Stimulated activated CD8-positive, alpha-beta memory T cell treated with anti-CD3 and anti-CD28 coated beads, Interleukin-7, amount 100 ng/mL, for 1 hour (primary cell): ENCODE data around the gene HSPA8.
A peak's percentile ranks its signal among the peaks of the same experiment; 100 is the strongest.
"Not testable (repeated sequence)": the region's sequence is repeated elsewhere in the genome, so short reads cannot be mapped to it uniquely, and the experiment has no call there.

Experiments used
- DNase-seq, 2 donors: peaks; one replicate each; pipeline ENCODE4 v3.0.0-alpha.2; 2020; ENCODE audit warnings: low read depth in 2 of 2

HSPA8 gene

DNA sequence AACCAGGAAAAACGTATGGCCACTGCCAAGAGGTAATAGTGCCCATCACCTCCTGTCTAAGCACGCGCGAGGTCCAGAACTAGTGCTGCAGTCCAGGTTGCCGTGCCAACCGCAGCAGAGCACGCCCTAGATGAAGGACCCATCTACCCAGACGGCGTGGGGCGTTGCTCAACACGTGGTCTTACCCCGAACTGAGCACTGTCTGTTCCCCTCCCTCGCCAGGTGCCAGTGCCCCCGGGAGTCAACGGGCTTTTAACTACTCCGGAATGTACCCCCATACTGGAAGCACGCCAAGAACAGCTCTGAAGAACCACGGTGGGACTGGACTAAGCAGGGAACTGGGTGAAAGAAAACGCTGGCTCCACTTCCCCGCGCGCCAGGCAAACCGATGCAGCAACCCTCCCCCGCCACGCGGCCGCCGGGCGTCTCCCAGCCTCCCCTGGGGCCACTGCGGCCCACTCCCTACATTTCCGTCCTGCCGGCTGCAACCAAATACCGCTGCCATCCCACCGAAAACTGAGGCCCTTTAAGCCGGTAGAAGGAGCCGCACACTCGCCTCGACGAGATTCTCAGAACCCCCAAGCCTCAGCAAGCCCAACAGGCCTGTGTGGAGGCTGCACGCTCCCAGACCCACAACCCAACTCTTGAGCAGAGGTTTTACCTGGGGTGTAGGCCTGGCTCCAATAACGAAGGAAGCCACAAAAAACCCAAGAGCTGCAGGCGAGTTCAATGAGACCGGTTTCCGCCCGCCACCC is at the start of gene HSPA8:
TSS of gene HSPA8 (minus strand) at position 734 of the 755 bp plus-strand sequence. CDS start 812 bp downstream, outside the sequence.
- DNase-seq: peak; percentile 30 to 32

DNA sequence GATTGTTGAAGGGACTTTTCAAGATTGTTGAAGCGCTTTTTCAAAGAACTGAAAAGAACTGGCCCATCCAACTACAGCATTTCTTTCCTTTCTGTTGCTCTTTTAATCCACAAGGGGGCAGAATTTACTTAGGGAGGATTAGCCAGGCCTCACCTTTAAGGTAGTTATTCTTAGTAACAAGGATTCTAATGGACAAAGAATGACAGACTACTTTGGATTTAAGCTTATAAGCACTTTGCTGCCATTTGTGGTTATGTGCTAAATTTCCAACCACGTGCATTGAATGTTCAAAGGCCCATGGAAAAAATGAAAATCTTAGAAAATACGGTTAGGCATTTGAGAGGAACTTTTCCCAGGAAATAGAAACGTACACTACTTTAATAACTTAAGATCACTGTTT is 49.5 kb upstream of the HSPA8 start:
- DNase-seq: no peak

DNA sequence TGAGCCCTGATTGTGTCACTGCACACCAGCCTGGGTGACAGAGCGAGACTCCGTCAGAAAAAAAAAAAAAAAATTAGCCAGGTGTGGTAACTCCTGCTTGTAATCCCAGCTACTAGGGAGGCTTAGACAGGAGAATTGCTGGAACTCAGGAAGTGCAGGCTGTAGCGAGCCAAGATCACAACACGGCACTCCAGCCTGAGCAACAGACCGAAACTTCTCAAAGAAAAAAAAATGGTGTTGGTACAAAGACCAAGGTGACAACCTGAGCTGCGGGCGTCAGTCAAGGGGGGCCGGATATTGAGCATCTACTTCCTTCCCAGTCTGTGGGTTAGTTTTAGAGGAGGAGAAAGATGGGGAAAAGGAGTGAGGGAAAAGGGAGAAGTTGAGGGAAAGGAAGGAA is 48.5 kb upstream of the HSPA8 start:
- DNase-seq: no peak

DNA sequence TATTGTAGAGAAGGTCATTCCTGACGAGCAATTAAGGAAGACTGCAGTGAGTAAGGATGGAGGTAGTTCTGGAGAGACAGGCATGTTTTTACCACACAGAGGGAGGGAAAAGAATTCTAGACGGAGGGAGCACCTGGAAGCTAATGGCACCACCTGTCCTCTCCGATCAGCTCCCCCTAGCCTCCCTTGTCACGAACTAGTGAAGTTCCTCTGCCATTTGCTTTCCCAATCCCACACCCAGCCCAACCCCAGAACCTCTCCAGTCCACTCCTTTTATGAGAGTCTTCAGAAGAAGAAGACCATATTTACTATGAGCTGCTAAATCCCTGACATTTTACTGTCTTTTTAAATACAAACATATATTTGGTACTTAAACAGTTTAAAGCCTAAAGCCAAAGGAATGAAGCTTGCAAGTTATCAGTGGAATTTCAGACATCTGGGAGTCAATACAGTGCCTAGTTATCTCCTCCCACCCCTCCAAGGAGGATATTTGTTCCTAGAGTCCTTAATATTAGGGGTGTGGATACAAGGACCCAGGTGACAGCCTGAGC is 46.1 kb upstream of the HSPA8 start:
- DNase-seq: no peak

DNA sequence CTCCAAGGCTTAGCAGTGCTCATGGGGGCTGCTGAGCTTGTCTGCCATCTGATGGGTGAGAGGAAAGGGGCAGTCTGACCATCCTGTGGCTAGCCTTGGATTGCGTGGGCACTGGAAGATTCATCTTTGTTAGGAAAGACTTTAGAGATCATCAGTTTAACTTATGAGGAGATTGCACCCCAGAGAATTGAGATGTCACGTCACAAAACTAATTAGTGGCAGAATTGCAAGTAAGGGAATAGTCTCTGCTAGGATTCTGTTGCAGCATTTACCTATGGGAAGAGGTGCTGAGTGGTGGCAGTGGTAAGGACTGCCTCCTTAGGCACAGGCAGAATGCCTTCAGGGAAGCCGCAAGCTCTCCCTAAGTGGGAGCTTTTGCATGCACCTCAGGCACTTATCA is 42.8 kb upstream of the HSPA8 start:
- DNase-seq: no peak

DNA sequence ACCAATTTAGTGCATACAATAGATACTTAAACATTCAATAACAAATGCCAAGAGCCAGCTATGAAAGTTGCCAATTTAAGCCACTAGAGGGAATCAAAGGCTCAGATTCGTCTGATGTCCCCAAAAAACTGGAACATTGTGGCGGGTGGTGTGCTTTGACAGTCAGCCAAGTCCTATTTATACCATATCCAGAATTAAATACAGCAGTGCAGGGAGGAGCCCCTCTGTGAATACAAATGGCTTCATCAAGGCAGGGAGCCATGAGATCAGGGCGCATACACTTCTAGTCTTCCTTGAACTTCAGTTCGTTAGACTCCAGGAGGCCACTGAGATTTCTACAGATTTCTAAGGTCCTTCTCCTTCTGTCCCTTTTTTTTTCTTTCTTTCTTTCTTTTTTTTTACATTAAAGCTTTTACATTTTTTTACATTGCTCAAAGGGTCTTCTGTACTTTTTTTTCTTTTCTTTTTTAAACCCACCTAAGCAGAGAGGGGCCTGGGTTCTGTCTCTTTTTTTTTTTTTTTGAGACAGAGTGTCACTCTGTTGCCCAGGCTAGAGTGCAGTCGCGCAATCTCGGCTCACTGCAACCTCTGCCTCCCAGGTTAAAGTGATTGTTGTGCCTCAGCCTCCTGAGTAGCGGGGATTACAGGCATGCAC is 41.5 kb upstream of the HSPA8 start:
- DNase-seq: no peak

DNA sequence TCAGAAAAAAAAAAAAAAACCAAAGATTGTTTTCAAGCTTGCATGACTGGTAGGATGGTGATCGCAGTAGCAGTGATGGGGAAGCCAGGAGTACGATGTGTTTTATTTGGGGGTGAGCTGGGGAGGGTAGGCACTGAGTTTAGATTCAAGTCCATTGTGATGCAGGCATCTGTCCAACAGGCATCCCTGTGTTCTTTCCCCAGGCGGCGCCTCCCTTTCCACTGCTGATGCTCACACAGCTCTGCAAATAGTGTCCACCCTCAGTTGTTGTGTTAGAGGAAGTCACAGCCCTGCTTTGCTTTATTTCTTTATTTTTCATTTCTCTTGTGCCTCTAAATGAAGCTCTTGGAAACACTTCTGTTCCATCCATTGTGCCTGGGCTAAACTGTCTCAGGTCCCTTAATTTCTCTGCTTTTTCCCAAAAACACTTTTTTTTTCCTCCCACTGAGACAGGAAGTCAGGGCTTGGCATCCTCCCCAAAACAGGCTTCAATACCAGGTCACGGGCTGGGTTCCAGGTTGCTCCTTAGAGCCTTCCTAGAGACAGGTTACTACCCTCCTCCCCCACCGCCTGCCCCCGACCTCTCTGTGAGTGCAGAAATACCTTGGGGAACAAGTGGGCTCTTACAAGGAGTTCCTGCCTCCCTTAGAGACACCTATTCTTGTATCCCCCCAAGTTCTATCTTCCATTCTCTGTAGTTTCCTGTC is 38.6 kb upstream of the HSPA8 start:
- DNase-seq: no peak

DNA sequence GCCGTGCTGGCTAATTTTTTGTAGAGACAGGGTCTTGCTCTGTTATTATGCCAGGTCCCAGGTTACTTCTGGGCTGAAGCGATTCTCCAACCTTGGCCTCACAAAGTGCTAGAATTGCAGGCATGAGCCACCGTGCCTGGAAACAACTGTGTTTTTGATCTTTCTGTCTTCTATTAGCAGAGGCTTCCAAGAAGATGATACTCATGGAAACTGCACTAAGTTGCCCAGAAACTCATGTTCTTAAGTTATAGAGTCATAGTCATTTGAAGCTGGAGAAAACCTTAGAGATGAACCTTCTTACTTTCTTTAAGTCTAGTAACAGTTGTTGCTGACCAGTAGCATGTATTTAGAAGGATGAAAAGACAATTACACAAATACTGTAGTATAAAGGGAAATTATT is 37.1 kb upstream of the HSPA8 start:
- DNase-seq: no peak

DNA sequence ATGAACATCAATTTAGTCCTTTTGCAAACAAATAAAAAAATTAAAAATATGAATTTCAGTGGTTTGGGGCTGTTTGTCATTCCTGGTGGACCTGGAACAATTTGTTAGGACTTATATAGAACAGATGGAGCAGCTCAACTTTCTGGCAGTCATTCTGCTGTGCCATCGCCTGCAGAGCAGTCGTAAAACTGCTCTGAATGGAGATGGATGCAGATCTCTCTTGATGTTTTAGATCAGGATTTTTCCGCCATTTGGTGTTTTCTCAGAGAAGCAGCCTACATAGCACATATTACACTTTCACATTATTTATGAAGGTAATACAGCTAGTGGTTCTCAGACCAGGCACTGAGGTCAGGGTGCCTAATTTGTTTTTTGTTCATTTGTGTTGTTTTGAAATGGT is 31.8 kb upstream of the HSPA8 start:
- no peak for DNase-seq

DNA sequence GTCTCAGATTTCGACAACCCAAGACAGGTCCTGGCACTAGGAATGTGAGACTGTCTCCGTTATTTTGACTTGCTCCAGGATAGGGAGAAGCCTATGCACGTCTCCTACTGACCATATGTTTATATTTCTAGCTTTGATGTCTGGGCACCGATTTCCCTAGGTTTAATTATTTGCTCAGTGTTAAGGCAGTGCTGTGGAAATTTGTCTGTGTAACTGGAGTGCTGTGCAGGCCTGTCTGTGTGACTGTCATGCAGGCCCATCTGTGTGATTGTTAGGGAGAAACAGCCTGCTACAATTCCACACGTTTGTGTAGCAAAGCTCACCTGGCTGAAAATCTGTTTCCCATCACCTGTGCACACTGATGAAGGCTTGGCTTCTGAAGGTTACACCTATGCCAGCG is 29.6 kb upstream of the HSPA8 start:
- no peak for DNase-seq

DNA sequence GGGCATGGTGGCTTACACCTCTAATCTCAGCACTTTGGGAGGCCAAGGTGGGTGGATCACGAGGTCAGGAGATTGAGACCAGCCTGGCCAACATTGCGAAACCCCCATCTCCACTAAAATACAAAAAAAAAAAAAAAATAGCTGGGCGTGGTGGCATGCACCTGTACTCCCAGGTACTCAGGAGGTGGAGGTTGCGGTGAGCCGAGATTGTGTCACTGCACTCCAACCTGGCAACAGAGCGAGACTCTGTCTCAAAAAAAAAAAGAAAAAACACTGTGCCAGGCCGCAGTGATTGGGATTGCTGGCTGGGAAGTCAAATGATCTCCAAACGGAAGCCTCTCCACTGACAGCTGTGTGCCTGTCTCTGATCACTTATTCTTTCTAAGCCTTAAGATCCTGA is 28.2 kb upstream of the HSPA8 start:
- not testable (repeated sequence) for DNase-seq

DNA sequence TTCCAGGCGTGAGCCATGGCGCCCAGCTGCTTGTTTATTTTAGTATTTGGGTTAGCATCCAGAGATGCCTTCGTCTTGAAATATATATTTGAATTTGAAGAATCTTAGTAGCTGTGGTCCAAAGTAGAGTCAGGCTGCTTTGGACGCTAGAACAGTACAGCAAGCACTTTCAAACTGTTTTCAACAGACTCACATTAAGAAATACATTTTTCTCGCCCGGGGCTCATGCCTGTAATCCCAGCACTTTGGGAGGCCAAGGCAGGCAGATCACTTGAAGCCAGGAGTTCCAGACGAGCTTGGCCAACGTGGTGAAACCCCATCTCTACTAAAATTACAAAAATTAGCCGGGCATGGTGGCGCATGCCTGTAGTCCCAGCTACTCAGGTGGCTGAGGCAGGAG is 27.0 kb upstream of the HSPA8 start:
- not testable (repeated sequence) for DNase-seq

DNA sequence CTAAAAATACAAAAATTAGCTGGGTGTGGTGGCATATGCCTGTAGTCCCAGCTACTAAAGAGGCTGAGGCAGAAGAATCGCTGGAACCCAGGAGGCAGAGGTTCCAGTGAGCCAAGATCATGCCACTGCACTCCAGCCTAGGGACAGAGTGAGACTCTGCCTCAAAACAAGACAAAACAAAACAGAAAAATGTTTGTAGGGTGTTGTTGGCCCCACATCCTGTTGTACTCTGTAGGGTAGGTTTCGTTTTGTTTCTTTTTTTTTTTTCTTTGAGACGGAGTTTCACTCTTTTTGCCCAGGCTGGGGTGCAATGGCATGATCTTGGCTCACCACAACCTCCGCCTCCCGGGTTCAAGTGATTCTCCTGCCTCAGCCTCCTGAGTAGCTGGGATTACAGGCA is 25.7 kb upstream of the HSPA8 start:
- DNase-seq: not testable (repeated sequence)

DNA sequence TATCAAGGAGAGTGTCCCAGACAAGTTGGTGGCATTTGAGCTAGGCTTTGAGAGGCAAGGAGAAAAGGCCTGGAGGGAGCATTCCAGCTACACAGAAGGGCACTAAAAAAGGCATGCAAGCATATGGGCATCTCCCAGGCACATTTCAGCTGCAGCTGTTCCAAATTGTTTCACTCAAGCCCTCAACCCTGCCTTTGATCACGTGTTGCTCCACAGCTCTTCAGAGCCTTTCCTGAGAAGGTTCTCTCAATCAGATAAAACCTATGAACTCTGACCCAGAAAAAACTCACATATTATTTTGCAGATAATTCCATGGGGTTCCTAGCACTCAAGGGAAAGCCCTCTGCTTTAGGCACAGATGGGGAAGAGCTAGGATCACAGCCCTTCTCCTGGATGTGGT is 24.4 kb upstream of the HSPA8 start:
- no peak for DNase-seq

DNA sequence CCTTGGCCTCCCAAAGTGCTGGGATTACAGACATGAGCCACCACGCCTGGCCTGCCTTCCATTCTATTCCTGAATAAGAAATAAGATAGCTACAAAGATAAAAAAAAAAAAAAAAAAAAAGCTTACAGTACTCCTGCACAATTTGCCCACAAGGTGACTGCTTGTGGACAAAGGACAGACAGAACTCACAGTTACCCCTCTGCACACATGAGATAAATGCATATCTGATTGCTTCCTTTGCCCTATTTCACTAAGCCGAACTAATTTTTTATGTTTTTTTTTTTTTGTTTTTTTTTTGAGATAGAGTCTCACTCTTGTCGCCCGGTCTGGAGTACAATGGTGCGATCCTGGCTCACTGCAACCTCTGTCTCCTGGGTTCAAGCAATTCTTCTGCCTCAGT is 23.6 kb upstream of the HSPA8 start:
- DNase-seq: no peak

DNA sequence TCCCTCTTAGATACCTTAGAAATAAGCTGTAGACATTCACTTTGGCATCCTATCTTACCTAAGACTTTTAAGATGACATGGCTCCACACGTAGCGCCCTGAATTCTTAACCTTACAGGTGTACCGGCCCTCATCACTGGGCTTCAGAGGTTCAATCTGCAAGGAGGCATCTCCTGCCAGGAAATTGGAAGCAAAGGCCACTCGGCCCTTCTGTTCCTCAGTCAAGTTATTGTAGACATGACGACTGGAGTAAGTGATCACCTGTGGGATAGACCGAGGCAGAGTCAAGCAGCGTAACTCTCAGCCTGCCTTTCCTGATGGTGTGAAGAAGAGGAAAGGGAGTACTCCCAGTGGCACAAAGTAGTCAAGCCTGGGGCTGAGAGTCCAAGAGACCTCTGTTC is 22.5 kb upstream of the HSPA8 start:
- no peak for DNase-seq

DNA sequence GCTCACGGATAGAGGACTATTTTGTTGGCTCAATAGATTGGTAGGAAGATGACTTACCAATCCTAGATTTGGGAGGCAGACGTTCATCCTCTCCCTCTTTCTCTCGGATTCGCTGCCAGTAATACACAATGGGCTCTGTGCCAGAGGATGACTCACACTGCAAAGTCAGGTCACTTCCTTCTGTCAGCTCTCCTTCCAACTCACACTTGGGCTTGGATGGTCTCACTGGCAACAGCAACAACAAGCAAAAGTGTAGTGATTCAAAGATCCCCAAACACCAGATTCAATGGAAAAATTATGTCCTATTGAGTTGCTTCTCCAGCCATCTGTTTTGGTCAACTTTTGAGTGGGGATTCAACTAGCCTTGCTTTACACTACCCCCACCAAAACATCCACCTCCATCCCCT is 21.7 kb upstream of the HSPA8 start:
- no peak for DNase-seq

DNA sequence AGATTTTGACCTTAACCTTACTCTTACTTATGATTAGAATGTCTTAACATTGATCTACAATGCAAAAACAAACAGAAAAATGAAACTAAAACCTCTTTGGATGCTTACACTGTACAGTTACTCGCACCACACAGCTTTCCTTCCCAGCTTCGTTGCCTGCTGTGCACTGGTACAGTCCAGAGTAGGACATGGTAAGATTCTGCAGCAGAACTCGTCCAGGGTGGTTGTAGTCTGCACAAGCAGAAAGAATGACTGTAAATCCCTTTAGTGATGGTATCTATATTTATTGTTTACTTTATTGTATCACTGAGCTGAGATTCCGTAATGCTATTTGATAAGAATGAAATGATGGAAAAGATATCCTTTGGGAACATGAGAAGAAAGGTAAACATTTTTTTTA is 21.0 kb upstream of the HSPA8 start:
- DNase-seq: no peak

DNA sequence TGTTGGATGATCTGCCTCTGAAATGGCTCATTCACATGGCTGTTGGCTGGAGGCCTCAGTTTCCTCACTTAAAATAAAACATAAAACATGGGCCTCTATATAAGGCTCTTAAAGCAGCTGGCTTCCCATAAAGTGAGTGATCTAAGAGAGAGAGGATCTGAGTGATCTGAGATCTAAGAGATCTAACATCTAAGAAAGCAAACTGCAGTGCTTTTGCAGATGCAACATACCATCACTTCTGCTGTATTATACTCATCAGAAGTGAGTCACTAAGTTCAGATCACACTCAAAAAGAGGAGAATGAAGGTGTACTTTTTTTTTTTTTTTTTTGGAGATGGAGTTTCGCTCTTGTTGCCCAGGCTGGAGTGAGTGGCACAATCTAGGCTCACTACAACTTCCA is 18.1 kb upstream of the HSPA8 start:
- DNase-seq: no peak

DNA sequence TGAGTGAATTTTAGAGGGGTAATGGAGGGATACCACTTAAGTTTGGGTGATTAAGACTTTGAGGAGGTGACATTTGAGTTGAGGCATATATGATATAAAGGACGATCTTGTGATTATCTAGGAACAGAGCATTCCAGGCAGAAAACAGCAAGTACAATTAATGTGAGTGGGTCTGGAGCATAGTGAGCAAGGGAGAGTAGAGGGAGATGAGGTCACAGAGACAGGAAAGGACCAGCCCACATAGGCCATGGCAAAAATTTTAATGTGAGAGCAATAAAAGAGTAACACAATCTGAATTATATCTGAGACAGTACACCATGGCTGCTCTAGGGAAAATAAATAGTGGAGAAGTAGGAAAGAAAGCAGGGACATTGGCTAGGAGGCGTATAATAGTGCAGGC is 14.5 kb upstream of the HSPA8 start:
- no peak for DNase-seq

DNA sequence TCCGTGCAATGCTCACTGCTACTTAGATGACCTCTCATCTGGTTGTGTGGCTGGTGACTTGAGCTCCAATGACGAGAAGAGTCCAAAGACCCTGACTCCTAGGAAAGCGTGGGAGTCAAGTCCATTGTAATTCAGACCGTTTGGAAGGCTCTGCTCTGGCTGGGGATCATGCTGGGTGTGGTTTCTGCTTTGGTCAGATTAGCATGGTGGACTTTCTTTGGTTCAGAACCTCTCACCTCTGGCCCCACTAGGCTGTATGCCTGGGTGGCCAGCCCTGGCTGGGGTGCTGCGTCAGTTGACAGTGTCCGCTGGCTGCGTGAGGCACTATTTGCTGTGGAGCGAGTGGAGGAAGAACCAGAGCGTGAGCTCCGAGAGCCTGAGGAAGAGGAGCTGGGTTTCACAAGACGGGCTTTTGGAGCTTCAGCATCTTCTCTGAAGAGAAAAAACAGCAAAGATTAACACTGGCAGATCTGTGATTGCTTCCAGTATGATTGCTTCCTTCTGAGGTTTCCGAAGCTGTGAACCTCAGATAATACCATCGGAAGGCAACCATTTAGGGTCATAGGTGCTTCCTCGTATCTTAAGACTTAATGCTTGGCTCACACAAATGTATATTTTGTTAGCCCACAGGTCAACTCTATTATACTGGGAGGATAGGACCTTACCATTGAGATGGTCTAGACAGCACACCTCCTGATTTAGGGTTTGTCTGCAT is 11.6 kb upstream of the HSPA8 start:
- no peak for DNase-seq

DNA sequence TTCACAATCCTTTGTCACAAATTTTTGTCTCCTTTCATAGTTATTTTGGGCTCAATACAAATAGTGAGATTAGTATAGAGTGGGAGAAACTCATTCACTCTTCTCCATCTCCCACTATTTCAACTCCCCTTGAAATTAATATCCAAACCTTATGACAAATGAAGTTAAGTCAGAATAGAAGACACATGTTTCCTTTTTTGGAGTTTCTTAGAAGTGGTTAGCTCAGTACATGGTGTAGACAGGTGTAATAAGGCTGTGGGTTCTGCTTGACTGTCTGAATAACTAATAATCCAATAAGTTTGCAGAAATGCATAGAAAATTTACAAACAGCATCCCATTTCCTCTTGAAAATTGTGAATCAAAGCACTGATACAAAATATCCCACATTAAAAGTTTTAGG is 10.8 kb upstream of the HSPA8 start:
- no peak for DNase-seq
